Endothelial cell of umbilical vein (primary cell): ENCODE results near the gene TNS1.

Experiments
- CTCF ChIP-seq, 2 donors: IDR thresholded peaks; 1 replicate in 1 of 2; 2 replicates in 1 of 2; pipeline ENCODE4 v1.5.1; 2011; ENCODE audit warnings: low read length in 2 of 2, mild to moderate bottlenecking in 2 of 2, moderate library complexity in 2 of 2, control low read depth in 1 of 2, inconsistent platforms in 1 of 2, low read depth in 1 of 2; ENCODE audit not compliant: insufficient read depth in 1 of 2; ENCODE audit errors: extremely low read depth in 1 of 2
- EZH2 ChIP-seq: IDR thresholded peaks from 2 replicates; pipeline ENCODE4 v1.6.1; 2012; ENCODE audit warnings: borderline replicate concordance, low read depth, mild to moderate bottlenecking, moderate library complexity, low read length, inconsistent platforms; ENCODE audit not compliant: severe bottlenecking
- GATA2 ChIP-seq: IDR thresholded peaks from 2 replicates; pipeline ENCODE4 v1.7.0; 2011; ENCODE audit warnings: low read depth, mild to moderate bottlenecking, moderate library complexity, mixed read lengths, low read length; ENCODE audit not compliant: insufficient read length, insufficient read depth
- JUN ChIP-seq: IDR thresholded peaks from 2 replicates; pipeline ENCODE4 v1.6.1; 2011; ENCODE audit warnings: borderline replicate concordance, low read depth; ENCODE audit not compliant: insufficient read length, insufficient read depth
- MAX ChIP-seq: IDR thresholded peaks from 2 replicates; pipeline ENCODE4 v1.6.1; 2011; ENCODE audit not compliant: insufficient read depth, insufficient read length
- MYC ChIP-seq: IDR thresholded peaks from one replicate; pipeline ENCODE4 v1.6.1; 2011; ENCODE audit warnings: mild to moderate bottlenecking, low read depth, low read length
- POLR2A ChIP-seq: IDR thresholded peaks from 2 replicates; pipeline ENCODE4 v1.6.1; 2012; ENCODE audit warnings: low read depth, mild to moderate bottlenecking, control low read depth, low read length
- POLR2AphosphoS5 ChIP-seq: IDR thresholded peaks from 2 replicates; pipeline ENCODE4 v1.6.1; 2012; ENCODE audit warnings: low read depth, mild to moderate bottlenecking, control low read depth, low read length, moderate library complexity; ENCODE audit not compliant: insufficient read depth

DNA sequence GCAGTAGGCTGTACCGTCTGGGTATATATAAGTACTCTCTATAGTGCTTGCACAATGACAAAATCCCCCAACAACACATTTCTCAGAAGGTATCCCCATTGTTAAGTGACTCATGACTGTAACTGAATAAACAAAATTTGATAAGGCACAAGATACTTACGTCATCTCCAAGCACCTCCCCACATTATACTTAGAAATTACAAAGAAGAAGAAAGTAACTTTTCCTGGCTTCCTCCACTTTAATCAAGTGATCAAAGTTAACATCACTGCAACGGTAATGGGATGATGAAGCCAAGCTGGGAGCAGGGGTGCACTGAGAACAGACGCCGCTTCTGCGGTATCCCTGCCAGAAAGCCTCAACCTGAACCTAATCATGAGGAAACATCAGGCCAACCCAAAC is 9.7 kb downstream of the TNS1 start:
- no peak for TF ChIP-seq CTCF (IDR thresholded peaks at IDR 0.05; ENCODE audit: extremely low read depth in 1 of 2, insufficient read depth in 1 of 2, low read depth in 1 of 2, low read length in 2 of 2)
- no peak for TF ChIP-seq POLR2A
- TF ChIP-seq EZH2, result no peak
- TF ChIP-seq POLR2AphosphoS5, result no peak
- TF ChIP-seq MAX, result no peak
- TF ChIP-seq JUN, result peak; percentile 86
- TF ChIP-seq MYC, result no peak
- peak; percentile 28 for TF ChIP-seq GATA2
